ENCODE measurements around the gene TMEM221.
"Not testable (repeated sequence)": the region's sequence is repeated elsewhere in the genome, so short reads cannot be mapped to it uniquely, and the experiment has no call there.

TMEM221 gene

DNA sequence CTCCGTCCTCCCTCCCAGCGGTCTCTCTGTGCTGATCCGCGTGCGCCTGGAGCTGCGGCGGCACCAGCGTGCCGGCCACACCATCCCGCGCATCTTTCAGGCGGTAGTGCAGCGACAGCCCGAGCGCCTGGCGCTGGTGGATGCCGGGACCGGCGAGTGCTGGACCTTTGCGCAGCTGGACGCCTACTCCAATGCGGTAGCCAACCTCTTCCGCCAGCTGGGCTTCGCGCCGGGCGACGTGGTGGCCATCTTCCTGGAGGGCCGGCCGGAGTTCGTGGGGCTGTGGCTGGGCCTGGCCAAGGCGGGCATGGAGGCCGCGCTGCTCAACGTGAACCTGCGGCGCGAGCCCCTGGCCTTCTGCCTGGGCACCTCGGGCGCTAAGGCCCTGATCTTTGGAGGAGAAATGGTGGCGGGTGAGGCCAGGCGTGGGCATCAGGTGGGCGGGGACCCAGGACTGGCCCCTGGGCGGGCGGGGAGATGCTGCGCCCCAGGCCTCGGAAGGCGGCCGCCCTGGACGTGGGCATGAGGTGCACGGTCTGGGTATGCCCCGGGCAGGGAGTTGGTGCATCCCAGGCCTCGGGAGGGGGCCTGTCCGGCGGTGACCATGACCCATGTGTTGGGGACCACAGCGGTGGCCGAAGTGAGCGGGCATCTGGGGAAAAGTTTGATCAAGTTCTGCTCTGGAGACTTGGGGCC lies 38.2 kb upstream of the TMEM221 start:
- H3K27me3 ChIP-seq (ENCODE audit: insufficient read depth, low read length) = no peaks in the 10 kb centered on the region
- H3K79me2 ChIP-seq (ENCODE audit: control insufficient read depth, insufficient read depth, low read length, unreplicated experiment) = no peaks in the 10 kb centered on the region
- H2AFZ ChIP-seq (ENCODE audit: low read length, unreplicated experiment) = no peak overlapping the region
- no peaks in the 10 kb centered on the region for H3K36me3 ChIP-seq (ENCODE audit: insufficient read depth, low read length)
- no peak overlapping the region for H3K27ac ChIP-seq (ENCODE audit: low read depth, low read length)
- no peaks in the 10 kb centered on the region for H3K4me1 ChIP-seq (ENCODE audit: control insufficient read depth, insufficient read depth, low read length, unreplicated experiment)
- no peak overlapping the region for H3K4me3 ChIP-seq (ENCODE audit: low read depth, low read length)

DNA sequence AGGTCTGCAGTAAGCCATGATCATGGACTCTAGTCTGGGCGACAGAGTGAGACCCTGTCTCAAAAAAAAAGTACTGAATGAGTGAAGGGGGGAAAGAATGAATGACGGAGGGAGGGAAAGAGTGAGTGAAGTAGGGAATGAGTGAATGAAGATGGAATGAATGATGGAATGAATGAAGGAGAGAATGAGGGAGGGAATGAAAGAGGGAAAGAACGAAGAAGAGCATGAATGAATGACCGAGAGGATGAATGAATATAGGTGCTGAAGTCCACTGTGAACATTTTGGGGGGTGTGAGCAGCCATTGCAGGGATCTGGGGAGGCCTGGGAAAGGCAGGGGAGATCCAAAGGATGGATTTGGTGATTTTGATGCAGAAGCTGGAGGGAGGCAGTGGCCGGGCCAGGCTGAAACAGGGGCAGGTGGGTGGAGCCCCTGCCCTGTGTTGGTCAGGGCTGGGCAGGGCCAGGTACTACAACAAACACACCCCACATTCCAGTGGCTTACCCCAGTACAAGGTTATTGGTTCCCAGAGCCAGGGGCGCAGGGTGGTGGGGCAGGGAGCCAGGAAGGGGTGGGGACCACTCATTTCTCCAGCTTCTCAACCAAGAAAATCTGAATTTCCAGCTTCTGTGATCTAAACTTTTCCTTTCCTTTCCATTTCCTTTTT lies 36.2 kb upstream of the TMEM221 start:
- Histone ChIP-seq H2AFZ (ENCODE audit: low read length, unreplicated experiment) (no peak overlapping the region), H3K4me3 (ENCODE audit: low read depth, low read length) (no peak overlapping the region), H3K27me3 (ENCODE audit: insufficient read depth, low read length) (no peaks in the 10 kb centered on the region), H3K36me3 (ENCODE audit: insufficient read depth, low read length) (no peaks in the 10 kb centered on the region), H3K27ac (ENCODE audit: low read depth, low read length) (no peak overlapping the region), H3K4me1 (ENCODE audit: control insufficient read depth, insufficient read depth, low read length, unreplicated experiment) (no peaks in the 10 kb centered on the region), H3K79me2 (ENCODE audit: control insufficient read depth, insufficient read depth, low read length, unreplicated experiment) (no peaks in the 10 kb centered on the region)

DNA sequence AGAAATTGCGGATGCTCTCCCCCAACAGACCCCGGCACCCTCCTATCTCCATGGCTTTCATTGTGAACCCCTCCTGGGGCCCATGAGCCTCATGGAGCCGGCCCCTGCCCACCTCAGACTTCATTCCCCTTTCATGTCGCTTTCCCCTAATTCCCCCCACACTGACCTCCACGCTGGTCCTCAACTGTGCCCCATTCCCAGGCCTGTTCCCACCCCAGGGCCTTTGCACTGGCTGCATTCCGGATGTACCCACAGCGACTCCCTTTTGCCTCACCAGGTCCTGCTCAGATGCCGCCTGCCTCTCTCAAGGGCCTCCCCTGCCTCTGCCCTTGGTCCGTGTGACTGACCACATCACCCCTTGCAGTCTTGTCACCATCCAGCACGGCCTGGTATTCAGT lies 35.1 kb upstream of the TMEM221 start:
- no peak overlapping the region for H3K4me3 ChIP-seq (ENCODE audit: low read depth, low read length)
- H2AFZ ChIP-seq (ENCODE audit: low read length, unreplicated experiment) = no peak overlapping the region
- H3K36me3 ChIP-seq (ENCODE audit: insufficient read depth, low read length) = no peaks in the 10 kb centered on the region
- H3K27me3 ChIP-seq (ENCODE audit: insufficient read depth, low read length) = no peaks in the 10 kb centered on the region
- H3K4me1 ChIP-seq (ENCODE audit: control insufficient read depth, insufficient read depth, low read length, unreplicated experiment) = peaks cover 4% of the 10 kb centered on the region
- no peaks in the 10 kb centered on the region for H3K79me2 ChIP-seq (ENCODE audit: control insufficient read depth, insufficient read depth, low read length, unreplicated experiment)
- no peak overlapping the region for H3K27ac ChIP-seq (ENCODE audit: low read depth, low read length)

GRCh38 chr19:17482877-17483604 lies 34.6 kb upstream of the TMEM221 start:
- Histone ChIP-seq H3K4me1 (ENCODE audit: control insufficient read depth, insufficient read depth, low read length, unreplicated experiment) (peaks cover 4% of the 10 kb centered on the region), H3K27ac (ENCODE audit: low read depth, low read length) (no peak overlapping the region), H3K36me3 (ENCODE audit: insufficient read depth, low read length) (no peaks in the 10 kb centered on the region), H3K4me3 (ENCODE audit: low read depth, low read length) (no peak overlapping the region), H3K79me2 (ENCODE audit: control insufficient read depth, insufficient read depth, low read length, unreplicated experiment) (no peaks in the 10 kb centered on the region), H3K27me3 (ENCODE audit: insufficient read depth, low read length) (no peaks in the 10 kb centered on the region), H2AFZ (ENCODE audit: low read length, unreplicated experiment) (no peak overlapping the region)

- Histone ChIP-seq H2AFZ (ENCODE audit: low read length, unreplicated experiment) (no peak overlapping the region), H3K27me3 (ENCODE audit: insufficient read depth, low read length) (no peaks in the 10 kb centered on the region), H3K36me3 (ENCODE audit: insufficient read depth, low read length) (no peaks in the 10 kb centered on the region), H3K4me3 (ENCODE audit: low read depth, low read length) (no peak overlapping the region), H3K27ac (ENCODE audit: low read depth, low read length) (no peak overlapping the region), H3K79me2 (ENCODE audit: control insufficient read depth, insufficient read depth, low read length, unreplicated experiment) (no peaks in the 10 kb centered on the region), H3K4me1 (ENCODE audit: control insufficient read depth, insufficient read depth, low read length, unreplicated experiment) (peaks cover 4% of the 10 kb centered on the region)
Measured at GRCh38 chr19:17481986-17482385, 33.5 kb upstream of the TMEM221 start.

- Histone ChIP-seq H3K27ac (ENCODE audit: low read depth, low read length) (peak overlapping the region; percentile 19), H3K27me3 (ENCODE audit: insufficient read depth, low read length) (no peaks in the 10 kb centered on the region), H3K36me3 (ENCODE audit: insufficient read depth, low read length) (no peaks in the 10 kb centered on the region), H3K4me3 (ENCODE audit: low read depth, low read length) (no peak overlapping the region), H3K79me2 (ENCODE audit: control insufficient read depth, insufficient read depth, low read length, unreplicated experiment) (no peaks in the 10 kb centered on the region), H2AFZ (ENCODE audit: low read length, unreplicated experiment) (no peak overlapping the region), H3K4me1 (ENCODE audit: control insufficient read depth, insufficient read depth, low read length, unreplicated experiment) (peaks cover 4% of the 10 kb centered on the region)
Measured at GRCh38 chr19:17479325-17479791, 30.9 kb upstream of the TMEM221 start.

DNA sequence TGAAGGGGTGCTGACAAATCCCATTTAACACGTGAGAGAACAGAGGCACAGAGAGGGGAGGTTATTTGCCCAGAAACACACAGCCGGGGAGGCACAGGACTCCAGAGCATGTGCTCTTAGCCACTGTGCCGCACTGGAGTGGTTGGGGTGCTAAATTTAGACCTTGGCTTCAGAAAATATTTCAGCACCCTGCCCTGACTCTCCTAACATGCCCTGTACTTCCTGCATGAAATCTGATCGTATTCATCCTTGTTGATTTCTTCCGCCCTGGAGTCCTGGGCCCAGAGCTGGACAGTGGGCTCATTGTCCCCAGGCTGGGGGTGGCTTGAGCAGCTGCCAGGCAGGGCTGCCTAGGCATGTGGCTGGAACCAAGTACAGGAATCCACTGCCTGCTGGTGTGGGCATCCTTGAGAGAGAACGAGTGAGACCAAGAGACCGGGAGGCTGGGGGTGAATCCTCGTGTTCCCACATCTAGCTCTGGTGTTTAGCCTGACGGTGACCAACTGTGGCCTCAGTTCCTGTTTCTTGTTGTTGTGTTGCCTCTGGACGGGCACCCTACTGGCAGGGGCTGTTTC lies 27.2 kb upstream of the TMEM221 start:
- peaks cover 8% of the 10 kb centered on the region for H3K4me1 ChIP-seq (ENCODE audit: control insufficient read depth, insufficient read depth, low read length, unreplicated experiment)
- no peak overlapping the region for H3K4me3 ChIP-seq (ENCODE audit: low read depth, low read length)
- H2AFZ ChIP-seq (ENCODE audit: low read length, unreplicated experiment) = no peak overlapping the region
- H3K36me3 ChIP-seq (ENCODE audit: insufficient read depth, low read length) = no peaks in the 10 kb centered on the region
- H3K79me2 ChIP-seq (ENCODE audit: control insufficient read depth, insufficient read depth, low read length, unreplicated experiment) = no peaks in the 10 kb centered on the region
- no peaks in the 10 kb centered on the region for H3K27me3 ChIP-seq (ENCODE audit: insufficient read depth, low read length)
- H3K27ac ChIP-seq (ENCODE audit: low read depth, low read length) = no peak overlapping the region

DNA sequence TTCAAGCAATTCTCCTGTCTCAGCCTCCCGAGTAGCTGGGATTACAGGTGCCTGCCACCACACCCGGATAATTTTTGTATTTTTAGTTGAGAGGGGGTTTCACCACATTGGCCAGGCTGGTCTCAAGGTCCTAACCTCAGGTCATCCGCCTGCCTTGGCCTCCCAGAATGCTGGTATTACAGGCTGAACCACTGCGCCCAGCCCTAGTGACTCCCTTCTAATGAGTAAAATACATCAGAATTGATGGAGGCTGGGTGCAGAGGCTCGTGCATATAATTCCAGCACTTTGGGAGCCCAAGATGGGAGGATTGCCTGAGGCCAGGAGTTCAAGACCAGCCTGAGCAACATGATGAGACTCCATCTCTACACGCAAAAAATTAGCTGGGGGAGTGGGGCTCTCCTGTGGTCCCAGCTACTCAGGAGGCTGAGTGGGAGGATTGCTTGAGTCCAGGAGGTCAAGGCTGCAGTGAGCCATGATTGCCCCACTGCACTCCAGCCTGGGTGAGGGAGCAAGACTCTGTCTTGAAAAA lies 26.6 kb upstream of the TMEM221 start:
- H3K36me3 ChIP-seq (ENCODE audit: insufficient read depth, low read length); H2AFZ ChIP-seq (ENCODE audit: low read length, unreplicated experiment); H3K27me3 ChIP-seq (ENCODE audit: insufficient read depth, low read length); H3K27ac ChIP-seq (ENCODE audit: low read depth, low read length); H3K4me1 ChIP-seq (ENCODE audit: control insufficient read depth, insufficient read depth, low read length, unreplicated experiment); H3K79me2 ChIP-seq (ENCODE audit: control insufficient read depth, insufficient read depth, low read length, unreplicated experiment); H3K4me3 ChIP-seq (ENCODE audit: low read depth, low read length): not testable (repeated sequence)

DNA sequence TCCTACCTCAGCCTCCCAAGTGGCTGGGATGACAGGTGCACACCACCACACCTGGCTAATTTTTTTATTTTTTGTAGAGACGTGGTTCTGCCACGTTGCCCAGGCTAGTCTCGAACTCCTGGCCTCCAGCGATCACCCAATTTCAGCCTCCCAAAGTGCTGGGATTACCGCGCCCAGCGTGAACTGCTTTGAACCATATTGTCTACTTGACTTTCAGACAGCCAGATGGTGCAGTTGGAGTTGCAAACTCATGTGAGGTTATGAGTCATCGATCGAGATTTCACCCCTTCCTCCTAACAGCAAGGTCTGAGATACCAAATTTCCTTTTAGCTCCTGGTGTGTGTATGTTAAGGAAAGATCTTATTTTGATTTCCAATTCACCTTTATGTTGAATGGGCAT lies 24.6 kb upstream of the TMEM221 start:
- H3K4me1 ChIP-seq (ENCODE audit: control insufficient read depth, insufficient read depth, low read length, unreplicated experiment) = peaks cover 8% of the 10 kb centered on the region
- H3K4me3 ChIP-seq (ENCODE audit: low read depth, low read length) = no peak overlapping the region
- H3K36me3 ChIP-seq (ENCODE audit: insufficient read depth, low read length) = no peaks in the 10 kb centered on the region
- no peaks in the 10 kb centered on the region for H3K79me2 ChIP-seq (ENCODE audit: control insufficient read depth, insufficient read depth, low read length, unreplicated experiment)
- no peak overlapping the region for H2AFZ ChIP-seq (ENCODE audit: low read length, unreplicated experiment)
- no peaks in the 10 kb centered on the region for H3K27me3 ChIP-seq (ENCODE audit: insufficient read depth, low read length)
- no peak overlapping the region for H3K27ac ChIP-seq (ENCODE audit: low read depth, low read length)

GRCh38 chr19:17471410-17472125 lies 23.1 kb upstream of the TMEM221 start:
- Histone ChIP-seq H2AFZ (ENCODE audit: low read length, unreplicated experiment) (no peak overlapping the region), H3K27ac (ENCODE audit: low read depth, low read length) (no peak overlapping the region), H3K79me2 (ENCODE audit: control insufficient read depth, insufficient read depth, low read length, unreplicated experiment) (no peaks in the 10 kb centered on the region), H3K27me3 (ENCODE audit: insufficient read depth, low read length) (no peaks in the 10 kb centered on the region), H3K4me1 (ENCODE audit: control insufficient read depth, insufficient read depth, low read length, unreplicated experiment) (peaks cover 8% of the 10 kb centered on the region), H3K36me3 (ENCODE audit: insufficient read depth, low read length) (no peaks in the 10 kb centered on the region), H3K4me3 (ENCODE audit: low read depth, low read length) (peak overlapping the region; percentile 87)

All from ACC112 (cell line).